HepG2 (cell line): ENCODE results near the gene CACNA1D. TPM values are rescaled to one million over a fixed set of nuclear protein-coding genes. Genes with fewer than 3 reads are reported as not detected.

Experiments
- ATF7-NPFF ChIP-seq: sonication (generic); formaldehyde crosslinking; IDR thresholded peaks from 2 replicates; pipeline ENCODE4 v1.8.1; 2023; ENCODE audit warnings: mild to moderate bottlenecking, low read depth, missing genetic modification reagents, moderate library complexity
- CBX2 ChIP-seq, 2 experiments: fragments of 200-600 bp in 1 of 2; sonication (generic); formaldehyde crosslinking in 1 of 2; IDR thresholded peaks; 2 replicates each; pipeline versions ENCODE4 v1.7.0 to v1.8.1; 2018 to 2022; ENCODE audit warnings: low read depth in 2 of 2, low read length in 1 of 2, mild to moderate bottlenecking in 1 of 2, missing genetic modification reagents in 1 of 2
- CEBPB ChIP-seq: IDR thresholded peaks from 2 replicates; pipeline ENCODE4 v1.6.1; 2011; ENCODE audit warnings: low read depth, low read length, improper control_type of control experiment, borderline replicate concordance
- HOXA3 ChIP-seq: sonication (generic); formaldehyde crosslinking; IDR thresholded peaks from 2 replicates; pipeline ENCODE4 v1.5.0; 2020; ENCODE audit warnings: missing genetic modification reagents
- IRF2 ChIP-seq: IDR thresholded peaks from 2 replicates; pipeline ENCODE4 v1.6.1; 2018; ENCODE audit warnings: missing genetic modification reagents, missing compliant biosample characterization
- REXO4 ChIP-seq: sonication (generic); formaldehyde crosslinking; IDR thresholded peaks from 2 replicates; pipeline ENCODE4 v1.8.0; 2022; ENCODE audit warnings: missing genetic modification reagents, mild to moderate bottlenecking, borderline replicate concordance
- SYNCRIP ChIP-seq: fragments of 200-400 bp; formaldehyde crosslinking; IDR thresholded peaks from 2 replicates; pipeline ENCODE4 v1.6.1; 2018; ENCODE audit warnings: mild to moderate bottlenecking, low read depth, low read length; ENCODE audit not compliant: insufficient read depth
- TBX2 ChIP-seq: sonication (generic); formaldehyde crosslinking; IDR thresholded peaks from 2 replicates; pipeline ENCODE4 v1.5.0; 2020; ENCODE audit warnings: missing genetic modification reagents, mild to moderate bottlenecking, borderline replicate concordance
- ZBTB3 ChIP-seq: sonication (generic); formaldehyde crosslinking; IDR thresholded peaks from 2 replicates; pipeline ENCODE4 v1.4.0; 2020; ENCODE audit warnings: low read depth, mild to moderate bottlenecking, moderate library complexity, missing genetic modification reagents, borderline replicate concordance
- ZMYM4 ChIP-seq: sonication (generic); formaldehyde crosslinking; IDR thresholded peaks from 2 replicates; pipeline ENCODE4 v1.8.1; 2023; ENCODE audit warnings: mild to moderate bottlenecking, missing genetic modification reagents
- ZNF263 ChIP-seq: sonication (generic); formaldehyde crosslinking; IDR thresholded peaks from 2 replicates; pipeline ENCODE4 v1.4.0; 2020; ENCODE audit warnings: missing genetic modification reagents
- ZNF615 ChIP-seq: sonication (generic); formaldehyde crosslinking; IDR thresholded peaks from 2 replicates; pipeline ENCODE4 v1.5.0; 2020; ENCODE audit warnings: mild to moderate bottlenecking, missing genetic modification reagents, borderline replicate concordance
- ZNF782 ChIP-seq: sonication (generic); formaldehyde crosslinking; IDR thresholded peaks from 2 replicates; pipeline ENCODE4 v1.4.0; 2020; ENCODE audit warnings: missing genetic modification reagents, mild to moderate bottlenecking, borderline replicate concordance
- polyA plus RNA-seq, 8 experiments: library from polyadenylated mRNA; depleted of rRNA in 3 of 8; stranded (reverse) in 7 of 8; unstranded in 1 of 8; fragments of >200 nt; fragmentation: Illumina TruSeq in 4 of 8; extraction: Trizol in 4 of 8; gene quantifications; 2 replicates each; pipeline versions ENCODE4 v1.2.1 to v1.2.3, GENCODE V29; 2011 to 2016; ENCODE audit warnings: low read depth in 4 of 8, missing spikeins in 1 of 8, mixed read lengths in 1 of 8; ENCODE audit not compliant: insufficient read depth in 1 of 8
- total RNA-seq, 5 experiments: library from RNA; depleted of rRNA; stranded (reverse); fragments of >200 nt; fragmentation: Illumina TruSeq; extraction: Trizol; gene quantifications; 2 replicates each; pipeline ENCODE4 v1.2.3, GENCODE V29; 2016; ENCODE audit warnings: low read depth in 1 of 5
- TF ChIP-seq, protein P1 (sequence below): IDR thresholded peaks from 2 replicates; pipeline ENCODE4 v1.6.1; 2016
- TF ChIP-seq, protein P2 (sequence below): sonication (generic); formaldehyde crosslinking; IDR thresholded peaks from 2 replicates; pipeline ENCODE4 v1.4.0; 2020; ENCODE audit warnings: missing genetic modification reagents, borderline replicate concordance
- TF ChIP-seq, protein P3 (sequence below): sonication (generic); formaldehyde crosslinking; IDR thresholded peaks from 2 replicates; pipeline ENCODE4 v1.4.0; 2020; ENCODE audit warnings: missing genetic modification reagents
- TF ChIP-seq, protein P4 (sequence below): sonication (generic); formaldehyde crosslinking; IDR thresholded peaks from 2 replicates; pipeline ENCODE4 v1.8.0; 2022; ENCODE audit warnings: mild to moderate bottlenecking, missing genetic modification reagents, moderate library complexity
- TF ChIP-seq, protein P5 (sequence below): sonication (generic); formaldehyde crosslinking; IDR thresholded peaks from 2 replicates; pipeline ENCODE4 v1.8.1; 2022; ENCODE audit warnings: low read depth, mild to moderate bottlenecking, missing genetic modification reagents

CACNA1D gene
- total and polyA plus RNA-seq, 2 of the 13 experiments (the other 11 are each of a cell fraction or from before 2014, with no cell fraction given) = 0.26 to 0.38 TPM

DNA sequence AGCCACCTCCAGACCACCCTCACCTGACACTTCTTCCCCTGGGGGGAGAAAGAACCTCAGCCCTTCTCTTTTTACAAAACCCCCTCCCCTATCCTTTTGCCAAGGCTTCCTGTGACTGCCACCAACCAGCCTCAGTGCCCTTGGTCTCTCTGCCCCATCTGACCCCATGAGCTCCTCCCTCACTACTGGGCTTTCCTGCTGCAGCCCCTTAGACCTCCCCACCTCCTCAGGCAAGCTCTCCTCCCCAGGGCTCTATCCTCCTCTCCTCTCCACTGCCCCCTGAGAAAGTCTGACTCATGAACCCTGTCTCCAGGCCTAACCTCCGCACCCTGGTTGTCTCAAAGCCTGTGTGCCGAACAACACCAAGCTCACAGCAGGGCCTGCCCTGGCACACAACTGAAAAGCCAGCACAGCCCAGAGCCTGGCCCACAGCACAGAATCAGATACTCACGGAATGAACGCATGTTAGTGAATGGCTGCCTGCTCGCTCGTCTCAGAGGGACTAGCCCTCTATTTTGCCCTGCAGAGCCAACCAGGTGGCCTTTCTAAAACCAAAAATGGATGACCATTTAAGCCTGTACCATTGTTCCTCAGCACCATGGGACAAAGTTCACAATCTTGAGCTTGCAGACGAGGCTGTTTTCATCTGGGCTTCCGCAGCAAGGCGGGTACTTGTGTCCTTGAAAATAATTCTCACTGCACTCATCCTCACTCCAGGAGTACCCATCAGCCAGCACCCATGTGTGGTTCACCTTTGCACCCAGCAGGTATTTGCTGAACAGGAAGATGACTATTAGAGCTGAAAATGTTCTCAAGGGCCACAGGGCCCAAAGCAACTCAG lies 350.1 kb downstream of the CACNA1D start (continued):
- TF ChIP-seq, protein P1, sequence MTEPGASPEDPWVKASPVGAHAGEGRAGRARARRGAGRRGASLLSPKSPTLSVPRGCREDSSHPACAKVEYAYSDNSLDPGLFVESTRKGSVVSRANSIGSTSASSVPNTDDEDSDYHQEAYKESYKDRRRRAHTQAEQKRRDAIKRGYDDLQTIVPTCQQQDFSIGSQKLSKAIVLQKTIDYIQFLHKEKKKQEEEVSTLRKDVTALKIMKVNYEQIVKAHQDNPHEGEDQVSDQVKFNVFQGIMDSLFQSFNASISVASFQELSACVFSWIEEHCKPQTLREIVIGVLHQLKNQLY (CRISPR knock-in tag) = no peak
- no peak for TF ChIP-seq ZBTB3 (CRISPR knock-in tag)
- TF ChIP-seq IRF2 (CRISPR knock-in tag) = peak; percentile 61
- TF ChIP-seq SYNCRIP = no peak
- TF ChIP-seq, protein P2, sequence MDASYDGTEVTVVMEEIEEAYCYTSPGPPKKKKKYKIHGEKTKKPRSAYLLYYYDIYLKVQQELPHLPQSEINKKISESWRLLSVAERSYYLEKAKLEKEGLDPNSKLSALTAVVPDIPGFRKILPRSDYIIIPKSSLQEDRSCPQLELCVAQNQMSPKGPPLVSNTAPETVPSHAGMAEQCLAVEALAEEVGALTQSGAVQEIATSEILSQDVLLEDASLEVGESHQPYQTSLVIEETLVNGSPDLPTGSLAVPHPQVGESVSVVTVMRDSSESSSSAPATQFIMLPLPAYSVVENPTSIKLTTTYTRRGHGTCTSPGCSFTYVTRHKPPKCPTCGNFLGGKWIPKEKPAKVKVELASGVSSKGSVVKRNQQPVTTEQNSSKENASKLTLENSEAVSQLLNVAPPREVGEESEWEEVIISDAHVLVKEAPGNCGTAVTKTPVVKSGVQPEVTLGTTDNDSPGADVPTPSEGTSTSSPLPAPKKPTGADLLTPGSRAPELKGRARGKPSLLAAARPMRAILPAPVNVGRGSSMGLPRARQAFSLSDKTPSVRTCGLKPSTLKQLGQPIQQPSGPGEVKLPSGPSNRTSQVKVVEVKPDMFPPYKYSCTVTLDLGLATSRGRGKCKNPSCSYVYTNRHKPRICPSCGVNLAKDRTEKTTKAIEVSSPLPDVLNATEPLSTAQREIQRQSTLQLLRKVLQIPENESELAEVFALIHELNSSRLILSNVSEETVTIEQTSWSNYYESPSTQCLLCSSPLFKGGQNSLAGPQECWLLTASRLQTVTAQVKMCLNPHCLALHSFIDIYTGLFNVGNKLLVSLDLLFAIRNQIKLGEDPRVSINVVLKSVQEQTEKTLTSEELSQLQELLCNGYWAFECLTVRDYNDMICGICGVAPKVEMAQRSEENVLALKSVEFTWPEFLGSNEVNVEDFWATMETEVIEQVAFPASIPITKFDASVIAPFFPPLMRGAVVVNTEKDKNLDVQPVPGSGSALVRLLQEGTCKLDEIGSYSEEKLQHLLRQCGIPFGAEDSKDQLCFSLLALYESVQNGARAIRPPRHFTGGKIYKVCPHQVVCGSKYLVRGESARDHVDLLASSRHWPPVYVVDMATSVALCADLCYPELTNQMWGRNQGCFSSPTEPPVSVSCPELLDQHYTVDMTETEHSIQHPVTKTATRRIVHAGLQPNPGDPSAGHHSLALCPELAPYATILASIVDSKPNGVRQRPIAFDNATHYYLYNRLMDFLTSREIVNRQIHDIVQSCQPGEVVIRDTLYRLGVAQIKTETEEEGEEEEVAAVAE = peak; percentile 18; the same call in 1 of the 2 replicates
- TF ChIP-seq, protein P3, sequence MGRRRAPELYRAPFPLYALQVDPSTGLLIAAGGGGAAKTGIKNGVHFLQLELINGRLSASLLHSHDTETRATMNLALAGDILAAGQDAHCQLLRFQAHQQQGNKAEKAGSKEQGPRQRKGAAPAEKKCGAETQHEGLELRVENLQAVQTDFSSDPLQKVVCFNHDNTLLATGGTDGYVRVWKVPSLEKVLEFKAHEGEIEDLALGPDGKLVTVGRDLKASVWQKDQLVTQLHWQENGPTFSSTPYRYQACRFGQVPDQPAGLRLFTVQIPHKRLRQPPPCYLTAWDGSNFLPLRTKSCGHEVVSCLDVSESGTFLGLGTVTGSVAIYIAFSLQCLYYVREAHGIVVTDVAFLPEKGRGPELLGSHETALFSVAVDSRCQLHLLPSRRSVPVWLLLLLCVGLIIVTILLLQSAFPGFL = no peak
- TF ChIP-seq, protein P4, sequence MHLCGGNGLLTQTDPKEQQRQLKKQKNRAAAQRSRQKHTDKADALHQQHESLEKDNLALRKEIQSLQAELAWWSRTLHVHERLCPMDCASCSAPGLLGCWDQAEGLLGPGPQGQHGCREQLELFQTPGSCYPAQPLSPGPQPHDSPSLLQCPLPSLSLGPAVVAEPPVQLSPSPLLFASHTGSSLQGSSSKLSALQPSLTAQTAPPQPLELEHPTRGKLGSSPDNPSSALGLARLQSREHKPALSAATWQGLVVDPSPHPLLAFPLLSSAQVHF = no peak
- peak; percentile 65 for TF ChIP-seq HOXA3
- no peak for TF ChIP-seq REXO4 (CRISPR knock-in tag)
- TF ChIP-seq CEBPB = no peak
- TF ChIP-seq CBX2 (IDR thresholded peaks at IDR 0.05; ENCODE audit: low read depth, low read length) = no peak
- TF ChIP-seq CBX2 (CRISPR knock-in tag; IDR thresholded peaks at IDR 0.05; ENCODE audit: low read depth) = no peak
- TF ChIP-seq, protein P5, sequence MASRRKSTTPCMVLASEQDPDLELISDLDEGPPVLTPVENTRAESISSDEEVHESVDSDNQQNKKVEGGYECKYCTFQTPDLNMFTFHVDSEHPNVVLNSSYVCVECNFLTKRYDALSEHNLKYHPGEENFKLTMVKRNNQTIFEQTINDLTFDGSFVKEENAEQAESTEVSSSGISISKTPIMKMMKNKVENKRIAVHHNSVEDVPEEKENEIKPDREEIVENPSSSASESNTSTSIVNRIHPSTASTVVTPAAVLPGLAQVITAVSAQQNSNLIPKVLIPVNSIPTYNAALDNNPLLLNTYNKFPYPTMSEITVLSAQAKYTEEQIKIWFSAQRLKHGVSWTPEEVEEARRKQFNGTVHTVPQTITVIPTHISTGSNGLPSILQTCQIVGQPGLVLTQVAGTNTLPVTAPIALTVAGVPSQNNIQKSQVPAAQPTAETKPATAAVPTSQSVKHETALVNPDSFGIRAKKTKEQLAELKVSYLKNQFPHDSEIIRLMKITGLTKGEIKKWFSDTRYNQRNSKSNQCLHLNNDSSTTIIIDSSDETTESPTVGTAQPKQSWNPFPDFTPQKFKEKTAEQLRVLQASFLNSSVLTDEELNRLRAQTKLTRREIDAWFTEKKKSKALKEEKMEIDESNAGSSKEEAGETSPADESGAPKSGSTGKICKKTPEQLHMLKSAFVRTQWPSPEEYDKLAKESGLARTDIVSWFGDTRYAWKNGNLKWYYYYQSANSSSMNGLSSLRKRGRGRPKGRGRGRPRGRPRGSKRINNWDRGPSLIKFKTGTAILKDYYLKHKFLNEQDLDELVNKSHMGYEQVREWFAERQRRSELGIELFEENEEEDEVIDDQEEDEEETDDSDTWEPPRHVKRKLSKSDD (CRISPR knock-in tag) = no peak
- no peak for TF ChIP-seq ZNF782 (CRISPR knock-in tag)
- peak; percentile 8; the same call in 1 of the 2 replicates for TF ChIP-seq TBX2 (CRISPR knock-in tag)
- 0 out of 2 replicates have a peak, but pooled peaks have one; percentile 42 for TF ChIP-seq ATF7-NPFF
- no peak; the same call in 1 of the 2 replicates for TF ChIP-seq ZMYM4
- TF ChIP-seq ZNF615 = no peak
- peak; percentile 72 for TF ChIP-seq ZNF263 (CRISPR knock-in tag)
